Measurements from ENCODE around the gene MS4A18.

DNA sequence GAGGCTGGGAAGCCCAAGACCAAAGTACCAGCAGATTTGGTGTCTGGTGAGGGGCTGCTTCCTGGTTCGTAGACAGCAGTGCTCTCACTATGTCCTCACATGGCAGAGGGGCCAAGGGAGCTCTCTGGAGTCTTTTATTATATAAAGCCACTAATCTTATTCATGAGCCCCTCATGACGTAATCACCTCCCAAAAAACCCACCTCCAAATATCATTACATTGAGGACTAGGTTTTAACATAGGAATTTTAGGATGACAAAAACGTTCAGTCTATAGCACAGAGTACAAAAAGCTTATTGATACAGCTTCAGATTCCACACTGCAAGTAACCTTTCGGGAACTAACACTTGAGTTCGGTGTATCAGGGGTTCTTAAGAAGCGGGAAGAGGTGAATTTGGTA, 4.1 kb upstream of the MS4A18 start:
- TF ChIP-seq, protein P1, sequence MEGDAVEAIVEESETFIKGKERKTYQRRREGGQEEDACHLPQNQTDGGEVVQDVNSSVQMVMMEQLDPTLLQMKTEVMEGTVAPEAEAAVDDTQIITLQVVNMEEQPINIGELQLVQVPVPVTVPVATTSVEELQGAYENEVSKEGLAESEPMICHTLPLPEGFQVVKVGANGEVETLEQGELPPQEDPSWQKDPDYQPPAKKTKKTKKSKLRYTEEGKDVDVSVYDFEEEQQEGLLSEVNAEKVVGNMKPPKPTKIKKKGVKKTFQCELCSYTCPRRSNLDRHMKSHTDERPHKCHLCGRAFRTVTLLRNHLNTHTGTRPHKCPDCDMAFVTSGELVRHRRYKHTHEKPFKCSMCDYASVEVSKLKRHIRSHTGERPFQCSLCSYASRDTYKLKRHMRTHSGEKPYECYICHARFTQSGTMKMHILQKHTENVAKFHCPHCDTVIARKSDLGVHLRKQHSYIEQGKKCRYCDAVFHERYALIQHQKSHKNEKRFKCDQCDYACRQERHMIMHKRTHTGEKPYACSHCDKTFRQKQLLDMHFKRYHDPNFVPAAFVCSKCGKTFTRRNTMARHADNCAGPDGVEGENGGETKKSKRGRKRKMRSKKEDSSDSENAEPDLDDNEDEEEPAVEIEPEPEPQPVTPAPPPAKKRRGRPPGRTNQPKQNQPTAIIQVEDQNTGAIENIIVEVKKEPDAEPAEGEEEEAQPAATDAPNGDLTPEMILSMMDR (conservative IDR thresholded peaks at IDR 0.05 in 1 of 2, IDR thresholded peaks at IDR 0.05 in 1 of 2; ENCODE audit: extremely low read depth in 1 of 2, insufficient read depth in 1 of 2, low read depth in 1 of 2, low read length in 2 of 2) = no peak
- TF ChIP-seq EZH2 (IDR thresholded peaks at IDR 0.05; ENCODE audit: borderline replicate concordance, low read length) = no peak

Measured in mammary epithelial cell (primary cell).